HCEC 1CT (cell line): Measurements from ENCODE around the gene CD200R1.

Experiments used
- DNase-seq: peaks from one replicate; pipeline ENCODE4 v3.0.0-alpha.2; 2017

Gene CD200R1

DNA sequence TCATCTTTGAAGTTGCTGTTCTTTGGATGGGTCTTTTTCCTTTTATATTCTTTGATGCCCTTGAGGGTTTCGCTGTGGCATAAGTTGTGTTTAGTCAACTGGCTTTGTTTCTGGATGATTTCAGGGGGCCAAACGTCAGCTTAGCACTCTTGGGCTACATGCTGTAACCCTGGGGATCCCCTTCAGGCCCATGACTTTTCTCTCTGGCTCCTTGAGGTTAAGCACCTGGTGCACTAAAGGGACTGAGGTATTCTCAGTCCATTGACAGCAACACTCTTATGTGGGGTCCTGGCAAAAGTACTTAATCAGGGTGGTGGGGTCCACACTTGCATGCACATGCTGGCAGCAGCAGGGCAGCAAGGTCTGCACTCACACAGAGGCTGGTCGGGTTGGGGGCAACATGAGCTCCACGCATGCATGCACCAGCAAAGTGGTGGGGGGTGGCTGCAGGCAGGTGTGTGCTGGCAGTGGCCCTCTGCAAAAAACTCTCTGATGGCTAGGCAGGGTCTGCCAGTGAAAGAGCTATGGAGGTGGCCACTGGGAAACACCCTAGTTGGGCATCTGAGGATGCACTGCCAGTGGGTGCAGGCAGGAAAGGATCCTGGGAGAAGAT, 90.1 kb downstream of the CD200R1 start:
- DNase-seq: no peak

DNA sequence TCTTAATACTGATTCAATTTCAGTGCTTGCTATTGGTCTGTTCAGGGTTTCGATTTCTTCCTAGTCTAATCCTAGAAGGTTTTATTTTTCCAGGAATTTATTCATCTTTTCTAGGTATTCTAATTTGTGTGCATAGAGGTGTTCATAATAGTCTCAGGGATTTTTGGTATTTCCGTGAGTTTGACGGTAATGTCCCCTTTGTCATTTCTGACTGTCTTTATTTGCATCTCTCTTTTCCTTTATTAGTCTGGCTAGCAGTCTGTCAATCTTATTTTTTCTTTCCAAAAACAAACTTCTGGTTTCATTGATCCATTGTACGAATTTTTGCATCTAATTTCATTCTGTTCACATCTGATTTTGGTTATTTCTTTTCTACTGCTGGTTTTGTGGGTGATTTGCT, 93.0 kb downstream of the CD200R1 start:
- DNase-seq: no peak

DNA sequence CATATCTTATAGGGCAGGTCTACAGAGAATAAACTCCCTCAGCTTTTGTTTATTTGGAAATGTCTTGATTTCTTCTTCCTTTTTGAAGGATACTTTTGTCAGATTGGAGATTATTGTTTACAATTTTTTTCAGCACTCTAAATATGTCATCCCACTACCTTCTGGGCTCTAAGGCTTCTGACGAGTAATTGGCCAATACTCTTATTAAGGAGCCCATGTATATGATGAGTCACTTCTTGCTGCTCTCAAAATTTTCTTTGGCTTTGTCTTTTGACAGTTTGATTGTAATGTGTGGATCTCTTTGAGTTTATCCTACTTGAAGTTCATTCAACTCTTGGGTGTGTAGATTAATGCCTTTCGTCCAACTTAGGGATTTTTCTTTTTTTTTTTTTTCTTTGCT, 99.3 kb downstream of the CD200R1 start:
- DNase-seq: peak; percentile 3

DNA sequence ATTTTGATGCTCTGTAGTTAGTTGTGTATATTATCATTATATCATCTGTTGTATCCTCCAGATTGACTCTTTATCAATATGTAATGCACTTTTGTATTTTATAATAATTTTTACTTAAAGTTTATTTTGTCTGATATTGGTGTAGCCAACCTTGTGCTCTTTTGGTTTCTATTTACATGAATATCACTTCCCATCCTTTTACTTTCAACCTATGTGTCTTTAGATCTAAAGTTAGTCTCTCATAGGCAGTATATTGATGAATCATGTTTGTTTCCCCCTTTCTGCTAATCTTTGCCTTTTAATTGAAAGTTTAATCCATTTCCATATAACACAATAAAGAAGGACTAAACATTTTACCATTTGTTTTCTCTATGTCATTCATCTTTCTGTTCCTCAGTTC, 100.2 kb downstream of the CD200R1 start:
- no peak for DNase-seq

DNA sequence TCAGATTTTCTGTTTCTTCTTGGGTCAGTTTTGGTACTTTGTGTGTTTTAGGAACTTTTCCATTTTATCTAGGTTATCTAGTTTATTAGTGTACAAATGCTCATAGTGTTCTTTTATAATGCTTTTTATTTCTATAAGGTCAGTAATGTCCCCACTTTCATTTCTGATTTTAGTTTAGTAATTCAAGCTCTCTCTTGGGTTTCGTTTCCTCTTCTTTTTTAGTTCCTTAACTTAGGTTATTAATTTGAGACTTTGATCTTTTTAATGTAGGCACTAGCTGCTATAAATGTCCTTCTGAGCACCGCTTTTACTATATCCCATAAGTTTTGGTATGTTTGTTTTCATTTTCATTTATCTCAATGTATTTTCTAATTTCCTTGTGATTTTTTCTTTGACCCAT, 101.3 kb downstream of the CD200R1 start:
- no peak for DNase-seq

DNA sequence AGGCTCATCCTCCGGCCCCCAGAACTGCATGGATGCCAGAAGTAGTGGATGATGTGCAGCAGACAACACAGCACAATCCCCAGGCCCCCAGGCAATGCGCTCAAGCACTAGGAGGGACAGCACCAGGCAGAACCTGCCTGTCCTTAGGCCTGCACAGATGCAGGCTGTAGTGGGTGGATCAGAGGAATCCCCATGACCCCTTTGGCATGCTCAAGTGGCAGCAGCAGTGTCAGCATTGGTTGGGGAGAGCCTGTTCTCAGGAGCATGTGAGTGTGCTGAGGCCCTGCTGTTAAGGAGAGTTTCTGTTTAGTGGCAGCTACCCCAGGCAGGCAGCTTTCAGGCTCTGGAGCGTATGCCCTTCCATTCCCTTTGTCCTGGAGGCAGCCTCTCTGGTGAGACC, 103.2 kb downstream of the CD200R1 start:
- DNase-seq: no peak
